ENCODE results near the gene BRICD5. TPM values are rescaled to one million over a fixed set of nuclear protein-coding genes. Genes with fewer than 3 reads are reported as not detected.

Gene BRICD5
- total RNA-seq, 1 experiment from 2014 or later, result 1.9 TPM

DNA sequence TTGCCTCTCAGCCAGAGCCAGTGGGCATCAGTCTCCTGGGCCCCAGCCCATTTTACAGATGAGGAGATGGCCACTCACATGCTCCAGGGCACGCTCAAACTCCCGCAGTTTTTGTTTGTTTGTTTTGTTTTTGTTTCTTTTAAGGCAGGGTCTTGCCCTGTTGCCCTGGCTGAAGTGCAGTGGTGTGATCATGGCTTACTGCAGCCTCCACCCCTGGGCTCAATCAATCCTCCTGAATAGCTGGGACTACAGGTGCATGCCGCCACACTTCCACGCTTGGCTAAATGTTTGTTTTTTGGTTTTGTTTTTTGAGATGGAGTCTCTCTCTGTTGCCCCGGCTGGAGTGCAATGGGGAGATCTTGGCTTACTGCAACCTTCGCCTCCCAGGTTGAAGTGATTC lies 16.3 kb upstream of the BRICD5 start:
- in situ Hi-C loops (cut with HindIII; ENCODE audit: low sequenced_read_pairs), result no loop called here
- no peak for DNase-seq (ENCODE audit: low spot score)

DNA sequence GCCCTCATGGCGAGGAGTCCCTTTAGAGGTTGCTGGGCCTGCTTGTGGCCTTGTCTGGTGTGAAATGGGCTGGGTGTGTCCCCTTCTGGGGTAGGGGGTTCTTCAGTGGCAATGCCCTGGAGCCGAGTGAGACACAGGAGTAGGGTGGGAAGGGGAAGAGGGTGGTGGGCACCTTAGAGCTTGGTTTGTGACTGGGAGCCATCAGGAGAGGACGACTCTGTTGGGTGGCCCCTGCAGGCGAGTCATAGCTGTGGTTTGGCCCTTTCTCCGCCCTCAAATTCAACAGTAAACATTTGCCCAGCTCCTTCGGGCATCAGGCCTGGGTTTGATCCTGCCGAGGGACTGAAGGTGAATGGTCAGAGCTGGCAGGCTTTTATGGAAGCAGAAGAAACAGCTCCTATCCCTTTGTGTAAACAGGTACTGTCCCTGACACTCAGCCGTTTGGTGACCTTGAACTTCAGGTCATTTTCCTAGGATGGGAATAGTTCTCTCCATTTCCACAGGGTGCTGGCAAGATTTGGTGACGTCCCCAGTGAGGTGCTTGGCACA lies 15.7 kb upstream of the BRICD5 start:
- in situ Hi-C loops (cut with HindIII; ENCODE audit: low sequenced_read_pairs), result no loop called here
- DNase-seq (ENCODE audit: low spot score), result no peak

DNA sequence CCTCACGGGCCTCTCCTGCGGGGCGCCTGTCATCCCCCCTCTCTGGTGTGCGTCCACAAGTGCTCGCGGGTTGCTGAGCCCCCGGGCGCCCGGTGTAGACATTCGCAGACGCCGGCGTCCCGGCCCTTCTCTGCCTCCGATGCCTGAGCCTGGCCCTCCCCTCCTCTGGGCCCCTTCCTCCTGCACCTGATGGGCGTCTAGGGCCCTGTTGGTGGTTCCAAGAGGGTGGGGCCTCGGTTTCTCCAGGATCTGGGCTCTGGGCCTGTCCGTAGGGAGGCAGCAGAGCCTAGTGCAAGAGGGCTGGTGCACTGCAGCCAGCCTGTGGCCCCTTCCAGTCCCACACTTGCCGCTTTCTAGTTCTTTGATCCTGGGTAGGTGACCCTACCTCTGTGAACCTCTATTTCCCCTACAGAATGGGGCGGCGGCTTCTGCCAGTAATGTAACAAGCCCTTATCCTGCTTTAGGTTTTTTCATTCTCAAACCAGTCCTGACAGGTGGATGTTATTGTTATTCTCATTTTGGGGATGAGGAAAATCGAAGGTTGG lies 13.4 kb upstream of the BRICD5 start:
- peak; percentile 51 for DNase-seq (ENCODE audit: low spot score)
- in situ Hi-C loops (cut with HindIII; ENCODE audit: low sequenced_read_pairs), result no loop called here

DNA sequence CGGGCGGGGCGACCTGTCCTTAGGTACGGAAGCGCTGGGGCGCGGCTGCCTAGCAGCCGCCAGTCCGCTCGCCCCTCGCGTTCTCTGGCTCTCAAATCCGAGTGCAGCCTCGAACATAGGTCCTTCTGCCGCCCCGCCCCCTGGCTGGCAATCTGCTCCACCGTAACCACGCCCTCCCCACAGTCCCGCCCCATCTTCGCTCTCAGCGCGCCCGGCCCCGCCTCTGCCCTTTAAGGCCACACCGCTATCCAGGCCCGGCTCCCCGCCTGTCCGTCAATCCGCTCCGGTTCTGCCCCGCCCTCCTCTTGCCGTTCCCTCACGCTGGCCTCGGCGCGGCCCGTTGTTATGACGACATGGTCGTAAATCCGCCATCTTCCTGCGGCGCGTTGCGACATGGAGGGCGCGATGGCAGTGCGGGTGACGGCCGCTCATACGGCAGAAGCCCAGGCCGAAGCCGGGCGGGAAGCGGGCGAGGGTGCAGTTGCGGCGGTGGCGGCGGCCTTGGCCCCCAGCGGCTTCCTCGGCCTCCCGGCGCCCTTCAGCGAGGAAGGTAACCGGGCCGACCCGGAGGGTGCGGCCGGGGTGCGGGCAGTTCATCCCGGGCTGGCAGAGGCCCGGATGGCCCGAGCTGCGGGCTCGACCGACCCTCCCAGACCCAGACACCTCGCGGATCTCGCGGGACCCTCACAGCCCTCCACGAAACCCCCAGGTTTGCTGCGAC lies 12.7 kb upstream of the BRICD5 start, which contains the start of gene E4F1:
E4F1 (plus strand) TSS at position 371 of the 721 bp plus-strand sequence; CDS start at position 394, 23 bp downstream.
- DNase-seq (ENCODE audit: low spot score), result peak; percentile 99
- in situ Hi-C loops (cut with HindIII; ENCODE audit: low sequenced_read_pairs), result no loop called here

DNA sequence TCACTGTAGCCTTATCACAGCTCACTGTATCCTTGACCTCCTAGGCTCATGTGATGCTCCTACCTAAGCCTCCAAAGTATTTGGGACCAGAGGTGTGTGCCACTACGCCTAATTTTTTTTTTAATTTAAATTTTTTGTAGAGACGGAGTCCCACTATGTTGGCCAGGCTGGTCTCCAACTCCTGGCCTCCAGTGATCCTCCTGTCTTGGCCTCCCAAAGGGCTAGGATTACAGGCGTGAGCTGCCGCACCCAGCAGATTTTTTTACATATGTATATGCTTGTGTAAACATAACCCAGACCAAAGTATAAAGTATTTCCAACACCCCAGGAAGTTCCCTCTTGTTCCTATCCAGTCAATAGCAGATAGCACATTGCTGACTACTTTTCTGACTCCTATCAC lies 5.7 kb upstream of the BRICD5 start:
- DNase-seq (ENCODE audit: low spot score), result no peak
- in situ Hi-C loops (cut with HindIII; ENCODE audit: low sequenced_read_pairs), result no loop called here

DNA sequence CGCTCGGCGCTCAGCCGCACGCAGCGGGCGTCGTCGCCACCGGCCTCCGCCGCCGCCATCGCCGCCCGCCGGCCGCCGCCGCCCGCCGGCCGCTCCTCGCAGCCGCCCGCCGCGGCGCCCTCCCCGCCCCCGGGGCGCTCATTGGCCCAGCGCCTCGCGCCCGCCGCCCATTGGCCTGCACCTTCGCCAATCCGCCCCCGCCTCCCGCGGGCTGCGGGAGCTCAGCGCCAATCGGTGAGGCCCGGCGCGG lies 4.0 kb upstream of the BRICD5 start, which contains the start of gene PGP:
PGP (minus strand) TSS at position 122 of the 250 bp plus-strand sequence; CDS start at position 59, 63 bp downstream.
- DNase-seq (ENCODE audit: low spot score), result no peak
- in situ Hi-C loops (cut with HindIII; ENCODE audit: low sequenced_read_pairs), result no loop called here

DNA sequence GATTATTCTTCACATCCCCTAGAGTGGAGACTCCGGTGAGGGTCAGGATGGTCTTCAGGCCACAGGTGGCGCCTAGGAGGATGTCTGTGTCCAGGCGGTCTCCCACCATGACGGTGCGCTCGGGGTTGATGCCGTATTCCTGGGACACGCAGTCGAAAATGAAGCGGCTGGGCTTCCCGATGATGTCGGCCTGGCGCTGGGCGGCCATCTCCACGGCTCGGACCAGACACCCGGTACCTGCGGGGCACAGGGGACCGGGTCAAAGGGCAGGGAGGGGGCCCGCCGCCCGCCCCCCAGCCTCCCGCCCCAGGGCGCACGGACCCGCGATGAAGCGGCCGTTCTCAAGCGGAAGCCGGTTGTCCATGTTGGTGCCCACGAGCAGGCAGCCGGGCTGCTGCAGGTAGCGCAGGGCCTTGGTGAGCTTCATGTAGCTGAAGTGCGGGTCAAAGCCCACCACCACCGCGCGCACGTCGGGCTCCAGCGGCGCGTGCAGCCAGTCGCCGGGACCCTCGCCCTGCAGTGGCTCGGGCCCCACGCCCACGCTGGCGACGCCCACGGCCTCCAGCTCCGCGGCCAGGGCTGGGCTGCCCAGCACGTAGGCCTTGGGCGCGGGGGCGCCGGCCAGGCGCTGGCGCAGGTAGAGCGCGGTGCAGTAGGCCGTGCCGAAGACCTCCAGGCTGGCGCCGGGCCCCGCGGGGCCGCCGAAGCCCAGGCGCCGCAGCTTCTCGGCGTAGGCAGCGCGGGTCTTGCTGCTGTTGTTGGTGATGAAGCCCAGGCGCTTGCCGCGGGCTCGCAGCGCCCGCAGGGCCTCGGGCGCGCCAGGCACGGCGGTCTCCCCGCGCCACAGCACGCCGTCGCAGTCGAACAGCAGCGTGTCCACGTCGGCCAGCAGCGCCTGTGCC lies 3.4 kb upstream of the BRICD5 start:
- in situ Hi-C loops (cut with HindIII; ENCODE audit: low sequenced_read_pairs), result no loop called here
- no peak for DNase-seq (ENCODE audit: low spot score)

DNA sequence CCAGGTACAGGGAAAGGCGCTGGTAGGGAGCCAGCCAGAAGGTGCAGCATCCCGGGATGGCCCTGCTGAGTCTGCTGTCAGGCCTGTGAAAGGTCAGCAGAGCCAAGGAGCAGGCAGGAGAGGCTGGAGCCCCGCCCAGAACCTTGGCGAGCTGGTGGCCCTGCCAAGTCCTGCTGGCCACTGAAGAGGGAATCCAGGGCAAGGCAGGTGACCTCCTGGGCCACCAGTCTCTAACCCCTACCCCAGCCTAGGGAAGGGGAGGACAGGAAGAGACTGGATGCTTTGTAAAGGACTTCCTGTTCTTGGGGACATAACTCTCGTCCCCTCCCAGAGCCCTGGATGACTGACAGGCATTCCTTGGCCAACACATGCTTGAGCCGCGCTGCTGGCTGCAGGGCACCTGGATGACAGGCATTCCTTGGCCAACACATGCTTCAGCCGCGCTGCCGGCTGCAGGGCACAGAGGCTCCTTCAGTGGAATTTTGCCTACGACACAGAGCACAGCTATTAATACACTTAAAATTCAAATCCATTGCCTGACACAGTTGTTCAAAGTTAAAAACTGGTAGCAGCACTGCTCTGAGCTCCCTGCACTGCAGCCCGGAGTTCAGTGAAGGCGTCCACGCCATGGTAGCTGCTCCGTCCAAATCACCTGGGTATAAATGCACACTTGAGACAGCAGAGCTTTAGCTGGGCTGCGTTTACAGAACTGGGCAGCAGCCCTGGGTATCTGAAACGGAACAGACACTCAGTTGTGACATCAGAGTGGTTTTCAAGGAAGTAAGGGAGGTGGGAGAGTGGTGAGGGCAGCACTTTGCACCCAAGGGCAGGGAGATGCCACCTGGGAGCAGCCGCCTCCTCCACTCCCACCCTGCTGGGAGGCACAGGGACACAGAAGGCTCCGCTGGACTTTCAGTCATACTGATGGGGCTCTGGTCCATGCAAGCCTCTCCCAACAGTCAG lies 2.0 kb upstream of the BRICD5 start:
- in situ Hi-C loops (cut with HindIII; ENCODE audit: low sequenced_read_pairs), result no loop called here

DNA sequence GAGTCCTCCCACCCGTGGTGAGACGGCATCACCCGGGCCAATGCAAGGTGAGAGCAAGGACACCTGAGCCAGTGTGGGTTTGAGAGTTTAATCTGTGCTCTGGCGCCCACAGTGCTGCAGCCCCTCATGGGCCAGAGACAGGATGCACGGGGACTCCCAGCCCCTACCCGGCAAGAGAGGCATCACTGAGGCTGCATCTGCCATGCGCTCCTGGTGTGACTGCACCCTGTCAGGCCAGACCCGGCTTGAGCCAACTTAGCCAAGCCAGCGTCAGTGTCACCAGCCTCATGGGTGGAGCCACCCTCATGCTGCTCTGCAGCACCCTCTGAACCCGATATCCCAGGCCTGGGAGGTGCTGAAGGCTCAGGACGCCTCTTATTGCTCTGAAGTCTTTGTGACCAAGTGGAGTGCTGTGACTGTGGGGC lies 1.3 kb upstream of the BRICD5 start:
- in situ Hi-C loops (cut with HindIII; ENCODE audit: low sequenced_read_pairs), result no loop called here
- no peak for DNase-seq (ENCODE audit: low spot score)

More for the DNA sequence above, 2.0 kb upstream of the BRICD5 start:
- peak; percentile 82 for DNase-seq (ENCODE audit: low spot score)

DNA sequence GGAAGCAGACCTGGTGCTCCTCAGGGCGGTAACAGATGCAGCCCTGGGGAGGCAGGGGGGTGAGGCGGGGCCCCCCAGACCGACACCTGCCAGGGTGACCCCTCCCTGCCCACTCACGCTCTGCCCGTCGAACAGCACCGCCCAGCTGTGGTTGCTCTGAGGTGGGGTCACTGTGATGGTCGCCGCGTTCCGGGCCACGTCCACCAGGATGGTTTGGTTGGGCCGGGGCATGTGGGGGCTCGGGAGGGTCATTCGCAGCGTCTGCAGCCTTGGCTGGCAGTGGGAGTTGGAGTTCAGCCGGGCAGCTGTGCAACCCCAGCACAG lies 692 bp downstream of the BRICD5 start:
- in situ Hi-C loops (cut with HindIII; ENCODE audit: low sequenced_read_pairs), result no loop called here
- no peak for DNase-seq (ENCODE audit: low spot score)

DNA sequence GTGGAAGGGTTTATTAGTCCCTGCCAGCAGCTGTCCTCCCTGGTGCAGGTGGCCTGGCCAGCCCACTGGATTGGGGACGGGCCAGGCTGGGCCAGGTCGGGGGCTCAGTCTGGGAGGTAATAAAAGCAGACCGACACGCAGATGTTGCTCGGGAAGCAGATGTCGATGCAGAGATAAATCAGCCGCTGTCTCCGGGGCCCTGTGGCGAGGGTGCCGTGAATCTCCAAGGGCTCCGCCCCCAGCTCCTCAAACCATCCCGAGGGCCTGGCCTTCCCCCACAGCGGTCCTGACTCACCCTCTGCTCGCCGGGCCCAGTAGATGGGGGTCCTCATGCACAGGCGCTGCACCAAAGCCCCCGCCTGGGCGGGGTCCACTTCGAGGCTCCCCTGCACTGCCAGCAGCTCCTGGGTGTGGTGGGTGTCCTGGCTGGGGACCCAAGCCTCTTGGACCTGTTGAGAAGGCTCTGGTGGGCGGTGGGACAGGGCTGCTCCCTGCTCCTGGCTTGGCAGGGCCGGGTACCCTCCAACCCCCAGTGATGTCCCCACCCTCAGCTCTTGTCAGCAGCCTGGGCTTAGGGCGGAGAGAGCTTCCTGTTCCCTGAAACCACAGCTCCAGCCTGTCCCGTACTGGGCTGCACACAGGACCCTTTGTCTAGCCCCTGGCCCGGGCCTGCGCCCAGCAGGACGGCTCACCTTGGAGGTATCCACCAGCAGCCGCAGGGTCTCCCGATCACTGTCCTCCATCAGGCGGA lies 1.2 kb downstream of the BRICD5 start:
- DNase-seq (ENCODE audit: low spot score), result no peak
- in situ Hi-C loops (cut with HindIII; ENCODE audit: low sequenced_read_pairs), result no loop called here

DNA sequence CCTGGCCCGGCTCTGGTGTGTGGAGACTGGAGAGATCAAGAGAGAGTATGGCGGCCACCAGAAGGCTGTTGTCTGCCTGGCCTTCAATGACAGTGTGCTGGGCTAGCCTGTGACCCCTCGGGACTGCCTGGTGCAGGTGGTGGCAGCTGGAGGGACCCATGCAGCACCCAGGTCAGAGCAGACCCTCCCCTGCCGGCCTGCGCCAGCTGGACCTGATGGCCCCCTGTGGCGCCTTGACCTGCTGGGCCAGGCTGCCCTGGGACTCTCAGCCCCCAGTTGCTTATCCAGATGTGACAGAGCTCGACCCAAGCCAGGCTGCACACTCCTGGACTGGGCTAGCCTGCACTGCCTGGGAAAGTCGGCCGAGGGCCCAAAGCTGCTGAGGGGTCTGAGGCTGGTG lies 1.9 kb downstream of the BRICD5 start:
- in situ Hi-C loops (cut with HindIII; ENCODE audit: low sequenced_read_pairs), result no loop called here
- no peak for DNase-seq (ENCODE audit: low spot score)

DNA sequence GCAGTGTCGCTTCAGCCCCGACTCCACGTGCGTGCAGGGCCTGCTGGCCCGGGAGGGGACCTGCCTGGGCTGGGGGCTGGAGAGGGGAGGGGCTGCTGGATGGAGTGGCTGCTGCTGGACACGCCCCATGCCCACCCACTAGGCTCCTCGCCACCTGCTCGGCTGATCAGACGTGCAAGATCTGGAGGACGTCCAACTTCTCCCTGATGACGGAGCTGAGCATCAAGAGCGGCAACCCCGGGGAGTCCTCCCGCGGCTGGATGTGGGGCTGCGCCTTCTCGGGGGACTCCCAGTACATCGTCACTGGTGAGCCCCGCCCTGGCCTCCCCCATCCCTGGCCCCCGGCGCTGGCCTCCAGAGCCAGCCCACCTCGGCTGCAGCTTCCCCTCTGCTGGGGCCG lies 2.4 kb downstream of the BRICD5 start:
- no peak for DNase-seq (ENCODE audit: low spot score)
- in situ Hi-C loops (cut with HindIII; ENCODE audit: low sequenced_read_pairs), result no loop called here

DNA sequence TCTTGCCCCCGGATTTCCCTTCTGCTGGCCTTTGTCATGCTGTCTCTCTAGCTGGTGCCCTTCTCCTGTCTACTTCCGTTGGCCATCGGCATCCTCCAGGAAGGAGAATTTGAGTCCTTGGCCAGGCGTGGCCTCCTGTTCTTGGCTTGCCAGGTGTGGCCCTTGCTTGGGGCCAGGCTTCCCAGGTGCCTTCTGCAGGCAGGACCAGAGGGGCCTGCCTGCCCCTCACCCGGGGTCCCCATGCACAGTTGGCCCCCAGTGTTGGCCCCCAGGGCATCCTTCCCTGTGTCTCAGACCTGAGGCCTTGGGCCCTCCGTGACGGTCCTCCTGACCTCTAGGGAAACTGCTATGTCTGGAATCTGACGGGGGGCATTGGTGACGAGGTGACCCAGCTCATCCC lies 2.8 kb downstream of the BRICD5 start:
- DNase-seq (ENCODE audit: low spot score), result no peak
- in situ Hi-C loops (cut with HindIII; ENCODE audit: low sequenced_read_pairs), result no loop called here

DNA sequence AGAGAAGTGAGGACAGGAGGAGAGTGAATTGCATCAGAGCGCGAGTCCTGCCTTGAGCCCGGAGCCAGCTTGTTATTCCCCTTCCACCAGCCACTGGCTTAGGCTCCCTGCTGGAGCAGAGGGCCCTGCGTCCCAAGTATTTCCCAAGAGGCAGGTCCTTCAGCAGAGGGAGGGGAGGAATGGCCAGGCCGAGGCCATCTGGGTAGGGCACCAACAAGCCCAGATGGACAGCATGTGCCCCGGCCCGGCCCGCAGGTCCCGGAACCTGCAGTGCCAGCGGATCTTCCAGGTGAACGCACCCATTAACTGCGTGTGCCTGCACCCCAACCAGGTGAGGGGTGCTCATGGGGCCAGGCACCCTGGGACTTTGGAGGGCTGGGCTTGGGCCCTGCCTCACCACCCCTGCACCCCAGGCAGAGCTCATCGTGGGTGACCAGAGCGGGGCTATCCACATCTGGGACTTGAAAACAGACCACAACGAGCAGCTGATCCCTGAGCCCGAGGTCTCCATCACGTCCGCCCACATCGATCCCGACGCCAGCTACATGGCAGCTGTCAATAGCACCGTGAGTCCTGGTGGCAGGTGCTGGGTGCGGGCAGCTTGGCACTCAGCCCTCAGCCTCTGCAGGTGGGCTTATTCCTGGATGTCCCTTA lies 3.8 kb downstream of the BRICD5 start:
- DNase-seq (ENCODE audit: low spot score), result peak; percentile 47
- in situ Hi-C loops (cut with HindIII; ENCODE audit: low sequenced_read_pairs), result no loop called here

DNA sequence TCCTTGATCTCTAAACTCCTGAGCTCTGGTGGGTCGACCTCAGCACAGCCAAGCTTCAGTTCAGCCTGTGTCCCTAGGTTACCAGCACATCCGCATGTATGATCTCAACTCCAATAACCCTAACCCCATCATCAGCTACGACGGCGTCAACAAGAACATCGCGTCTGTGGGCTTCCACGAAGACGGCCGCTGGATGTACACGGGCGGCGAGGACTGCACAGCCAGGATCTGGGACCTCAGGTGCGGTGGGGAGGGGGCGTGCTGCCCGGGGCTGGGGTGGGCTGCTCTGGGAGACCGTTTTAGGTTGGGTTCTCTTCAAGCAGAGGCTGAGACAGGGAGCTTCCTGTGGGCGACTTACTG lies 4.3 kb downstream of the BRICD5 start:
- in situ Hi-C loops (cut with HindIII; ENCODE audit: low sequenced_read_pairs), result no loop called here
- DNase-seq (ENCODE audit: low spot score), result no peak

DNA sequence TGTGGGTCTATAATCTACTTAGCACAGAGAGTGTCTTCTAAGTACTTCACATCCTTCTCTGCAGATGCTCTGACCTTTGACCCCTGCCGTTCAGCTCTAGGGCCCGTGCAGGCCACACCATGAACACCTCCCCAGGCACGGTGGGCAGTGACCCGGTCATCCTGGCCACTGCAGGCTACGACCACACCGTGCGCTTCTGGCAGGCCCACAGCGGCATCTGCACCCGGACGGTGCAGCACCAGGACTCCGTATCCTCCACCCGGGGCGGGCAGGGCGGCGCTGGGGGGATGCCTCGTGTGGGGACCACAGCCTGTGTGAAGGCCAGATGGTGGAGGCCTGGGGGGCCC lies 4.7 kb downstream of the BRICD5 start:
- no peak for DNase-seq (ENCODE audit: low spot score)

More for the DNA sequence above, 4.7 kb downstream of the BRICD5 start:
- in situ Hi-C loops (cut with HindIII; ENCODE audit: low sequenced_read_pairs), result no loop called here

Measured in G401 (cell line).